Measurements from ENCODE around the gene PLEKHF1.
"Not testable (repeated sequence)": the region's sequence is repeated elsewhere in the genome, so short reads cannot be mapped to it uniquely, and the experiment has no call there.

PLEKHF1 gene

GRCh38 chr19:29702963-29703320 is 37.7 kb downstream of the PLEKHF1 start:
- DNase-seq: no peak

- no peak for DNase-seq
These were observed 39.6 kb downstream of the PLEKHF1 start for GRCh38 chr19:29704562-29705558.

- DNase-seq: no peak
These were observed 40.4 kb downstream of the PLEKHF1 start for GRCh38 chr19:29705706-29706105.

- no peak for DNase-seq
These were observed 41.4 kb downstream of the PLEKHF1 start for GRCh38 chr19:29706635-29707034.

- DNase-seq: no peak
These were observed 43.5 kb downstream of the PLEKHF1 start for GRCh38 chr19:29708554-29709439.

GRCh38 chr19:29709440-29709798 is 44.2 kb downstream of the PLEKHF1 start:
- not testable (repeated sequence) for DNase-seq

GRCh38 chr19:29711584-29712132 is 46.4 kb downstream of the PLEKHF1 start:
- no peak for DNase-seq

GRCh38 chr19:29712744-29713516 is 47.7 kb downstream of the PLEKHF1 start:
- DNase-seq: no peak

GRCh38 chr19:29714371-29714952 is 49.2 kb downstream of the PLEKHF1 start:
- DNase-seq: no peak

- peak; percentile 54 for DNase-seq
These were observed 49.9 kb downstream of the PLEKHF1 start, which contains the start of gene C19orf12 for GRCh38 chr19:29714953-29715700. TSS of gene C19orf12 (minus strand) at chr19:29715261. CDS start at chr19:29708413, 6,848 bp downstream.

GRCh38 chr19:29715701-29716581 is 50.7 kb downstream of the PLEKHF1 start:
- DNase-seq: no peak

GRCh38 chr19:29717051-29717450 is 51.8 kb downstream of the PLEKHF1 start:
- no peak for DNase-seq

- DNase-seq: peak; percentile 4
These were observed 58.9 kb downstream of the PLEKHF1 start for GRCh38 chr19:29724102-29724641.

- DNase-seq: no peak
These were observed 59.5 kb downstream of the PLEKHF1 start for GRCh38 chr19:29724746-29725145.

Data from fibroblast of skin of scalp (primary cell).